ENCODE results near the gene HSPA8.
"Not testable (repeated sequence)": the region's sequence is repeated elsewhere in the genome, so short reads cannot be mapped to it uniquely, and the experiment has no call there.

HSPA8 gene

GRCh38 chr11:123069908-123070821, 8.2 kb upstream of the HSPA8 start:
- no peak for DNase-seq

GRCh38 chr11:123065621-123066020, 3.7 kb upstream of the HSPA8 start:
- DNase-seq = no peak

- no peak for DNase-seq
Measured at GRCh38 chr11:123063826-123064657, 2.1 kb upstream of the HSPA8 start.

GRCh38 chr11:123062892-123063825, 1.2 kb upstream of the HSPA8 start:
- DNase-seq = peak; percentile 82

GRCh38 chr11:123062158-123062891, 389 bp upstream of the HSPA8 start:
- DNase-seq = peak; percentile 99

GRCh38 chr11:123060277-123061000, 1.5 kb downstream of the HSPA8 start:
- no peak for DNase-seq

- DNase-seq = not testable (repeated sequence)
Measured at GRCh38 chr11:123059041-123059920, 2.7 kb downstream of the HSPA8 start.

- DNase-seq = no peak
Measured at GRCh38 chr11:123057661-123058305, 4.2 kb downstream of the HSPA8 start.

- DNase-seq = no peak
Measured at GRCh38 chr11:123056835-123057491, 5.0 kb downstream of the HSPA8 start.

- no peak for DNase-seq
Measured at GRCh38 chr11:123055191-123055901, 6.6 kb downstream of the HSPA8 start.

- DNase-seq = peak; percentile 88
Measured at GRCh38 chr11:123054301-123055065, 7.5 kb downstream of the HSPA8 start.

- DNase-seq = no peak
Measured at GRCh38 chr11:123052901-123053721, 8.8 kb downstream of the HSPA8 start.

GRCh38 chr11:123051634-123052033, 10.3 kb downstream of the HSPA8 start:
- DNase-seq = no peak

GRCh38 chr11:123051146-123051545, 10.8 kb downstream of the HSPA8 start:
- DNase-seq = no peak

- DNase-seq = no peak
Measured at GRCh38 chr11:123047947-123048293, 14.0 kb downstream of the HSPA8 start.

GRCh38 chr11:123047266-123047946, 14.5 kb downstream of the HSPA8 start:
- DNase-seq = no peak
